Measurements from ENCODE around the gene MOK. TPM values are rescaled to one million over a fixed set of nuclear protein-coding genes. Genes with fewer than 3 reads are reported as not detected.

Gene MOK
- total RNA-seq, 1 donor from 2014 or later, result 18.2 TPM

DNA sequence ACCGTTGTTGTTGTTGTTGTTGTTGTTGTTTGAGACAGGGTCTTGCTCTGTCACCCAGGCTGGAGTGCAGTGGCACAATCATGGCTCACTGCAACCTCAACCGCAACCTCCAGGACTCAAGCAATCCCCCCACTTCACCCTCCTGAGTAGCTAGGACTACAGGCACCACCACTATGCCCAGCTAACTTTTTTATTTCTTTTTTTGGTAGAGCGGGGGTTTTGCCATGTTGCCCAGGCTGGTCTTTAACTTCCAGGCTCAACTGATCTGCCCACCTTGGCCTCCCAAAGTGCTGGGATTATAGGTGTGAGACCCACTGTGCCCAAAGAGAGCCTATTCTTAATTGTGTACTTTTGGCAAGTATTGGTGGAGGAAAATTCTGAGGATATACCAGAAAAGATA, 25.7 kb downstream of the MOK start:
- no peak overlapping the region for H3K4me3 Mint-ChIP-seq
- no peaks in the 10 kb centered on the region for H3K4me1 Mint-ChIP-seq
- DNase-seq (ENCODE audit: low read depth, low spot score), result no peak
- H3K36me3 Mint-ChIP-seq (ENCODE audit: low read depth), result peaks cover 8% of the 10 kb centered on the region
- H3K27me3 Mint-ChIP-seq (ENCODE audit: low read depth), result no peaks in the 10 kb centered on the region
- H3K27ac Mint-ChIP-seq (ENCODE audit: unreplicated experiment), result no peak overlapping the region
- H3K9me3 Mint-ChIP-seq, result no peaks in the 10 kb centered on the region
- TF ChIP-seq, protein P1, sequence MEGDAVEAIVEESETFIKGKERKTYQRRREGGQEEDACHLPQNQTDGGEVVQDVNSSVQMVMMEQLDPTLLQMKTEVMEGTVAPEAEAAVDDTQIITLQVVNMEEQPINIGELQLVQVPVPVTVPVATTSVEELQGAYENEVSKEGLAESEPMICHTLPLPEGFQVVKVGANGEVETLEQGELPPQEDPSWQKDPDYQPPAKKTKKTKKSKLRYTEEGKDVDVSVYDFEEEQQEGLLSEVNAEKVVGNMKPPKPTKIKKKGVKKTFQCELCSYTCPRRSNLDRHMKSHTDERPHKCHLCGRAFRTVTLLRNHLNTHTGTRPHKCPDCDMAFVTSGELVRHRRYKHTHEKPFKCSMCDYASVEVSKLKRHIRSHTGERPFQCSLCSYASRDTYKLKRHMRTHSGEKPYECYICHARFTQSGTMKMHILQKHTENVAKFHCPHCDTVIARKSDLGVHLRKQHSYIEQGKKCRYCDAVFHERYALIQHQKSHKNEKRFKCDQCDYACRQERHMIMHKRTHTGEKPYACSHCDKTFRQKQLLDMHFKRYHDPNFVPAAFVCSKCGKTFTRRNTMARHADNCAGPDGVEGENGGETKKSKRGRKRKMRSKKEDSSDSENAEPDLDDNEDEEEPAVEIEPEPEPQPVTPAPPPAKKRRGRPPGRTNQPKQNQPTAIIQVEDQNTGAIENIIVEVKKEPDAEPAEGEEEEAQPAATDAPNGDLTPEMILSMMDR (conservative IDR thresholded peaks at IDR 0.05), result no peak

DNA sequence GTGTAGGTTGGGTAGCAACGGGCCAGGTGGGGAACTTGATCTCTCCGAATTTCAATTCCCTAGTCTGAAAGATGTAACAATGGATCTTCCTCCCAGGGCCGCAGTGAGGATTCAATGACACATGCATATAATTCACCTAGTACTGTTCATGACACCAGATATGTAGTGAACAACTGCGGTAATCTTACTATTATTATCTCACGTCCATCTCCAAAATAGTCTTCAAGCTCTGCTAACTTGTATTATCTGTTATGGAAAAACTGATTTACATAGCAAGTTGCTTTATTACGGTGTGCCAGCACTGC, 26.4 kb downstream of the MOK start:
- Mint-ChIP-seq H3K27ac (ENCODE audit: unreplicated experiment) (no peak overlapping the region), H3K4me3 (no peak overlapping the region), H3K4me1 (no peaks in the 10 kb centered on the region), H3K36me3 (ENCODE audit: low read depth) (peaks cover 8% of the 10 kb centered on the region), H3K27me3 (ENCODE audit: low read depth) (no peaks in the 10 kb centered on the region), H3K9me3 (no peaks in the 10 kb centered on the region)
- DNase-seq (ENCODE audit: low read depth, low spot score), result no peak
- TF ChIP-seq, protein P1 (conservative IDR thresholded peaks at IDR 0.05), result no peak

DNA sequence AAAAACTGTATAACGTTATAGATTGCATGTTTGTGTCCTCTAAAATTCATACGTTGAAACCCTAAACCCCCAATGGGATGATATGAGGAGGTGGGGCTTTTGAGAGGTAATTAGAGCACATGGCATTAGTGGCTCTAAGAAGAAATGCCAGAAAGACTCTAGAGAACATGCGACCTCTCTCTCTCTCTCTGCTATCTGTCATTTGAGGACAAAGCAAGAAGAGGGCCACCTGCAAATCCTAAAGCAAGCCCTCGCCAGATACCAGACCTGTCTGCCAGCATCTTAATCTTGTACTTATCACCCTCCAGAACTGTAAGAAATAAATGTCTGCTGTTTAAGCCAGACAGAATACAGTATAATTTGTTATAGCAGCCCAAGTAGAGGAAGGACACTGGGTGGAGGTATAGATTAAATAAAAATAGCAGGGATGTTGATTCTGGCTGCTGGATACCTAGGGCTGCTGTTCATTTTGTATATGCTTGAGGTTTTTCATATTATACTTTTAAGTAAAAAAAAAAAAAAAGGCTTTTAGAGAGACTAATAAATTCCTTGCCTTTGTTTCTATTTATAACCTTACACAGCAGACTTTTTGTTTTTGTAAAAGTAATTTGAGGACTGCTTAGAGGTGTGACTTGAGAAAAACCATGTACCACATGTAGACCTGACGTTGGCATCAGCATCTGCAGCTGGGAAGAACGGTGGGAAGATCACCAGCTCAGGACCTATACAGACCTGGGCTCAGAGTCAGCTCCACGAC, 26.9 kb downstream of the MOK start:
- TF ChIP-seq, protein P1 (conservative IDR thresholded peaks at IDR 0.05), result no peak
- Mint-ChIP-seq H3K27ac (ENCODE audit: unreplicated experiment) (no peak overlapping the region), H3K4me1 (no peaks in the 10 kb centered on the region), H3K4me3 (no peak overlapping the region), H3K27me3 (ENCODE audit: low read depth) (no peaks in the 10 kb centered on the region), H3K9me3 (no peaks in the 10 kb centered on the region), H3K36me3 (ENCODE audit: low read depth) (peaks cover 8% of the 10 kb centered on the region)
- DNase-seq (ENCODE audit: low read depth, low spot score), result no peak

DNA sequence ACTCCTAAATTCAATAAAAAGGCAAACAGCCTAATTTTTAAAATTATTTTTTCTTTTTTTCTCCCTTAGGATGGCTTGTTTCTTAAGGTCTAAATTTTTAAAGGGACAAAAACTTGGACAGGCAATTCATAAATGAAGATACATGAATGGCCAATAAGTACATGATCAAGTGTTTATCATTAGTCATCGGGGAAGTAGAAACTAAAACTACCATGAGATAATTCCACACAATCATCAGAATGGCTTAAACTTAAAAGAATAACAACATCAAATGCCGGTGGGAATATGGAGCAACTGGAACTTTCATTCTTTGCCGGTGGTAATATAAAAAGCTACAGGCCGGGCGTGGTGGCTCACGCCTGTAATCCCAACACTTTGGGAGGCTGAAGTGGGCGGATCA, 29.1 kb downstream of the MOK start:
- Mint-ChIP-seq H3K27ac (ENCODE audit: unreplicated experiment) (no peak overlapping the region), H3K9me3 (no peaks in the 10 kb centered on the region)

DNA sequence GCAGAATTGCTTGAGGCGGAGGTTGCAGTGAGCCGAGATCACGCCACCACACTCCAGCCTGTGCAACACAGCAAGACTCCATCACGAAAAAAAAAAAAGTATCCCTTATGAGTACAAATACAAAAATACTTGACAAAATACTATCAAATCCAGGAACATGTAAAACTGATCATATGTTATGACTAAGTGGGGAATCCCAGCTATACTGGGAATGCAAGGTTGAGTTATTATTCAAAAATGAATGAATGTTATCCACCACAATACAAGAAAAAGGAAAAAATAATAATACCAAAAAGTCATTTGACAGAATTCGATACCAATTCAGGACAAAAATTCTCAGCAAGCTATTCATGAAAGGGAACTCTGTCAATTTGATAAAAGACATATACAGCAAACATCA, 32.6 kb downstream of the MOK start:
- Mint-ChIP-seq H3K27me3 (ENCODE audit: low read depth) (no peaks in the 10 kb centered on the region), H3K27ac (ENCODE audit: unreplicated experiment) (no peak overlapping the region), H3K4me1 (peaks cover 13% of the 10 kb centered on the region), H3K36me3 (ENCODE audit: low read depth) (peaks cover 7% of the 10 kb centered on the region), H3K4me3 (no peak overlapping the region), H3K9me3 (no peaks in the 10 kb centered on the region)
- no peak for DNase-seq (ENCODE audit: low read depth, low spot score)
- TF ChIP-seq, protein P1 (conservative IDR thresholded peaks at IDR 0.05), result no peak

More for the DNA sequence above, 29.1 kb downstream of the MOK start:
- TF ChIP-seq, protein P1 (conservative IDR thresholded peaks at IDR 0.05), result no peak
- H3K4me1 Mint-ChIP-seq, result no peaks in the 10 kb centered on the region
- H3K36me3 Mint-ChIP-seq (ENCODE audit: low read depth), result peaks cover 10% of the 10 kb centered on the region
- H3K27me3 Mint-ChIP-seq (ENCODE audit: low read depth), result no peaks in the 10 kb centered on the region
- no peak for DNase-seq (ENCODE audit: low read depth, low spot score)
- no peak overlapping the region for H3K4me3 Mint-ChIP-seq

Data from neural crest cell (in vitro differentiated cells).